Measurements from ENCODE around the gene HHLA2.
"Not testable (repeated sequence)": the region's sequence is repeated elsewhere in the genome, so short reads cannot be mapped to it uniquely, and the experiment has no call there.

HHLA2 gene

DNA sequence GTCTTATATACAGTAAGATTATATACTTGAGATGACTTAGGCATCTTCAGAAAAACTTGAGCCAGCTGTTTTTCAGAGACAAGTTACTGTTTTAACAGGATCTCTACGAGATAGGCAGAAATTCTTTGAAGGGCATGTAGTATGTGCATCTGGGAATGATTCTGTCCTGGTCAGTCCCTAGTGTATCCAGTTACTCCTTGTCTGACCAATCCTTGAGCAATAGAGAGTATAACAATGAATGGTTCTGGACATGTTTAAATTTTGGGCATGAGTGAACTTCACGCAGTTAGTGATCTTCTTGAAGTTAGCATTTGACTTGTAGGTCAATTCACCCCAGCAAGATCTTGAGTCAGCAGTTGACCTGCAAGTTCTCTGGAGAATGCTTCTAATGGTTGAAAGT, 24.7 kb upstream of the HHLA2 start:
- no peaks in the 10 kb centered on the region for H3K36me3 ChIP-seq
- H3K9me3 ChIP-seq = no peaks in the 10 kb centered on the region
- TF ChIP-seq, protein P1, sequence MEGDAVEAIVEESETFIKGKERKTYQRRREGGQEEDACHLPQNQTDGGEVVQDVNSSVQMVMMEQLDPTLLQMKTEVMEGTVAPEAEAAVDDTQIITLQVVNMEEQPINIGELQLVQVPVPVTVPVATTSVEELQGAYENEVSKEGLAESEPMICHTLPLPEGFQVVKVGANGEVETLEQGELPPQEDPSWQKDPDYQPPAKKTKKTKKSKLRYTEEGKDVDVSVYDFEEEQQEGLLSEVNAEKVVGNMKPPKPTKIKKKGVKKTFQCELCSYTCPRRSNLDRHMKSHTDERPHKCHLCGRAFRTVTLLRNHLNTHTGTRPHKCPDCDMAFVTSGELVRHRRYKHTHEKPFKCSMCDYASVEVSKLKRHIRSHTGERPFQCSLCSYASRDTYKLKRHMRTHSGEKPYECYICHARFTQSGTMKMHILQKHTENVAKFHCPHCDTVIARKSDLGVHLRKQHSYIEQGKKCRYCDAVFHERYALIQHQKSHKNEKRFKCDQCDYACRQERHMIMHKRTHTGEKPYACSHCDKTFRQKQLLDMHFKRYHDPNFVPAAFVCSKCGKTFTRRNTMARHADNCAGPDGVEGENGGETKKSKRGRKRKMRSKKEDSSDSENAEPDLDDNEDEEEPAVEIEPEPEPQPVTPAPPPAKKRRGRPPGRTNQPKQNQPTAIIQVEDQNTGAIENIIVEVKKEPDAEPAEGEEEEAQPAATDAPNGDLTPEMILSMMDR (IDR thresholded peaks at IDR 0.05) = no peak
- H3K27ac ChIP-seq = no peak overlapping the region
- no peaks in the 10 kb centered on the region for H3K27me3 ChIP-seq
- no peaks in the 10 kb centered on the region for H3K4me1 ChIP-seq (ENCODE audit: control insufficient read depth in 1 of 2, insufficient read depth in 1 of 2, low read depth in 1 of 2, low read length in 1 of 2)
- no peak overlapping the region for H3K4me3 ChIP-seq (ENCODE audit: low read depth in 1 of 2, low read length in 1 of 2)

DNA sequence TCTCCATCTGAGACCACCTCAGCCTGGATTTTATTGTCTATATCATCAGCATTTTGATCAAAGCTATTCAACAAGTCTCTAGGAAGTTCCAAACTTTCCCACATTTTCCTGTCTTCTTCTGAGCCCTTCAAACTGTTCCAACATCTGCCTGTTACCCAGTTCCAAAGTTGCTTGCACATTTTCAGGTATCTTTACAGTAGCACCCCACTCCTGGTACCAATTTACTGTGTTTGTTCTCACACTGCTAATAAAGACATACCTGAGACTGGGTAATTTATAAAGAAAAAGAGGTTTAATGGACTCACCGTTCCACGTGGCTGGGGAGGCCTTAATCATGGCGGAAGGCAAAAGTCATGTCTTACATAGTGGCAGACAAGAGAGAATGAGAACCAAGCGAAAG, 17.3 kb upstream of the HHLA2 start:
- not testable (repeated sequence) for H3K27ac ChIP-seq; H3K4me1 ChIP-seq (ENCODE audit: control insufficient read depth in 1 of 2, insufficient read depth in 1 of 2, low read depth in 1 of 2, low read length in 1 of 2); H3K4me3 ChIP-seq (ENCODE audit: low read depth in 1 of 2, low read length in 1 of 2); H3K27me3 ChIP-seq; H3K36me3 ChIP-seq
- peaks cover 12% of the 10 kb centered on the region for H3K9me3 ChIP-seq

DNA sequence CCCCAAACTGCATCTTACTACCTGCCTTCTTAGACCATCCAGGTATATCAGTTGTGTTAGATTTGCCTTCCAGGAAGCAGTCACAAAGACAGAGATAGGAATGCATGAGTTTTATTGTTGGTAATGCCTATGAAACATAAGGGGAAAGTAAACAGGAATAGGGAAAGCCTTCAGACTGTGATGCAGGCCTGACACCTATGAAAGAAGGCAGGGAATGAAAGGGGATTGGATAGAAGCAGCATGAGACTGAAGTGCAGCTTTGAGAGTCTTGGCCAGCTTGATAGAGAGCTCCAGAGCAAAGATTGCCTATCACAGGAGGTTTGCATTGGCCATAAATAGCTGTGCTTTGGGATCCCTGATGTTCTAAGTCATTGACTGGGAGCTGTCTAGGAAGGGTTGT, 15.9 kb upstream of the HHLA2 start:
- Histone ChIP-seq H3K9me3 (peaks cover 12% of the 10 kb centered on the region), H3K36me3 (no peaks in the 10 kb centered on the region)
- TF ChIP-seq, protein P1 (IDR thresholded peaks at IDR 0.05) = no peak

DNA sequence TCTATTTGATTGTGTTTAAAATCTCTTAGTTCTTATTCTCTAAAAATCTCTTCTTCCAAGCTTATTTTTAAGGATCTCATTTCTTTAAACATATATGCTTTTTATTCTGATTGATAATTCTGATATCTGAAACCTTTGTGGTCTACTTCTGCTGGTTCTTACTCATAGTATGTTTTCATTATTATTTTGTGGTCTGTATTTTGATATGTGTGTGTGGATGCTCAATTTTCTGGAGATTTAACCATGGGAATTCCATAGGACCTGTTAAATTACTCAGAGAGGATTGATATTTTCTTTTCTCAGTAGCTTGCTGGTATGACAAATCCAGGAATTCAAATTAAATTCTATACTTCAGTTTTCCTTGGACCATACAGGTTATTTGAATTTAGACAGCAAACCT, 14.7 kb upstream of the HHLA2 start:
- Histone ChIP-seq H3K36me3 (no peaks in the 10 kb centered on the region), H3K4me1 (ENCODE audit: control insufficient read depth in 1 of 2, insufficient read depth in 1 of 2, low read depth in 1 of 2, low read length in 1 of 2) (no peaks in the 10 kb centered on the region), H3K27me3 (no peaks in the 10 kb centered on the region), H3K27ac (no peak overlapping the region), H3K4me3 (ENCODE audit: low read depth in 1 of 2, low read length in 1 of 2) (no peak overlapping the region), H3K9me3 (peaks cover 12% of the 10 kb centered on the region)
- TF ChIP-seq, protein P1 (IDR thresholded peaks at IDR 0.05) = no peak

More for the DNA sequence above, 15.9 kb upstream of the HHLA2 start:
- no peaks in the 10 kb centered on the region for H3K4me1 ChIP-seq (ENCODE audit: control insufficient read depth in 1 of 2, insufficient read depth in 1 of 2, low read depth in 1 of 2, low read length in 1 of 2)
- no peak overlapping the region for H3K27ac ChIP-seq
- H3K4me3 ChIP-seq (ENCODE audit: low read depth in 1 of 2, low read length in 1 of 2) = no peak overlapping the region
- H3K27me3 ChIP-seq = no peaks in the 10 kb centered on the region

DNA sequence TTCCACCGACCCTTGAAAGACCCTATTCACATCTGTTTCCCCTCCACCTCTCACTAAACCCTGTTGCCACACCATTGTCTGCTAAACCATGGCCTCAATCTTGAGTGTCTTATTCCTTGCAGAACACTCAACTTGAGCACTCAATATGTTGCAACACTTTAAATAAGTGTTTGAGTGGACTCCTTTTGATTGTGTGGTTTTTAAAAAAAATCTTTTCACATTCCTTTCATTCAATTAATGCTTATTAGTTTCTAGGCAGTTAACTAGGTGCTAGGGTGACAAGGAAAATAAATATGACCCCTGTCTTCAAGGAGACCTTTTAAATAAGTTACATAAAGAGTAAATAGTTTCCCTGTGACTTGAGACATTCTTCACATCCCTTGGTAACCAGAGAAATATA, 13.3 kb upstream of the HHLA2 start:
- no peak overlapping the region for H3K4me3 ChIP-seq (ENCODE audit: low read depth in 1 of 2, low read length in 1 of 2)
- peaks cover 11% of the 10 kb centered on the region for H3K9me3 ChIP-seq
- H3K27me3 ChIP-seq = no peaks in the 10 kb centered on the region
- no peaks in the 10 kb centered on the region for H3K36me3 ChIP-seq
- no peaks in the 10 kb centered on the region for H3K4me1 ChIP-seq (ENCODE audit: control insufficient read depth in 1 of 2, insufficient read depth in 1 of 2, low read depth in 1 of 2, low read length in 1 of 2)
- TF ChIP-seq, protein P1 (IDR thresholded peaks at IDR 0.05) = no peak
- no peak overlapping the region for H3K27ac ChIP-seq

DNA sequence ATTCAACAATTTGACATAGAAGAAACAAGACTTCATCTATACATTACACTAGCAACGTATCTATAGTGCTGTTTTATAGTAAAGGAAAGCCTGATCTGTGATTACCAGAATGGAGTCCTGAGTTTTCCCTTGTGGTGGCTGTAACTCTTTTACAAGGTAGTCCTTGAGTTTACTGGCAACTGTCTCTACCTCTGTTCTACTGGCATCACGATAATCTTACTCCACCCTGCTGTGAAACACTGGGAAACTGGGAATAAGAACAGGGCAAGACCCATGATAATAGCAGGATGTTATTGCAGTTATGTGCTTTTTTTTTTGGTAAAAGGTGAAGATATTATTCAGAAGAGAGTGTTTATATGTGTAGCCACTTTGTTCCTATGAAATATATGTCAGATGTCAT, 12.4 kb upstream of the HHLA2 start:
- Histone ChIP-seq H3K4me1 (ENCODE audit: control insufficient read depth in 1 of 2, insufficient read depth in 1 of 2, low read depth in 1 of 2, low read length in 1 of 2) (no peaks in the 10 kb centered on the region), H3K27ac (no peak overlapping the region), H3K36me3 (no peaks in the 10 kb centered on the region), H3K9me3 (peaks cover 6% of the 10 kb centered on the region), H3K27me3 (no peaks in the 10 kb centered on the region), H3K4me3 (ENCODE audit: low read depth in 1 of 2, low read length in 1 of 2) (no peak overlapping the region)
- TF ChIP-seq, protein P1 (IDR thresholded peaks at IDR 0.05) = no peak
